Myocyte (in vitro differentiated cells): ENCODE measurements around the gene RNASE4. TPM values are rescaled to one million over a fixed set of nuclear protein-coding genes. Genes with fewer than 3 reads are reported as not detected.
"Not testable (repeated sequence)": the region's sequence is repeated elsewhere in the genome, so short reads cannot be mapped to it uniquely, and the experiment has no call there.

Source experiments
- DNase-seq: peaks from one replicate; pipeline ENCODE4 v3.0.0-alpha.2; 2012; ENCODE audit warnings: low read depth
- polyA plus RNA-seq: library from polyadenylated mRNA; unstranded; fragments of >200 nt; gene quantifications from one replicate; pipeline ENCODE4 v1.2.1, GENCODE V29; 2012; ENCODE audit warnings: missing spikeins
- total RNA-seq: library from RNA; depleted of rRNA; stranded (reverse); fragments of >200 nt; gene quantifications from 2 replicates; pipeline ENCODE4 v1.2.3, GENCODE V29; 2014

RNASE4 gene
- 4.7 and 7.2 TPM in 2 replicates for total RNA-seq
- polyA plus RNA-seq: 16.3 TPM

- DNase-seq: peak; percentile 88
Measured at GRCh38 chr14:20683891-20684661, at the start of gene RNASE4. Gene RNASE4, plus strand, starts transcription at chr14:20684560. Its CDS starts 14,812 bp downstream, at chr14:20699372.

- no peak for DNase-seq
Measured at GRCh38 chr14:20641591-20641990, 42.8 kb upstream of the RNASE4 start, which contains the start of gene OR6S1. Gene OR6S1, minus strand, starts transcription at chr14:20641691. Its CDS starts 0 bp downstream, at chr14:20641691.

DNA sequence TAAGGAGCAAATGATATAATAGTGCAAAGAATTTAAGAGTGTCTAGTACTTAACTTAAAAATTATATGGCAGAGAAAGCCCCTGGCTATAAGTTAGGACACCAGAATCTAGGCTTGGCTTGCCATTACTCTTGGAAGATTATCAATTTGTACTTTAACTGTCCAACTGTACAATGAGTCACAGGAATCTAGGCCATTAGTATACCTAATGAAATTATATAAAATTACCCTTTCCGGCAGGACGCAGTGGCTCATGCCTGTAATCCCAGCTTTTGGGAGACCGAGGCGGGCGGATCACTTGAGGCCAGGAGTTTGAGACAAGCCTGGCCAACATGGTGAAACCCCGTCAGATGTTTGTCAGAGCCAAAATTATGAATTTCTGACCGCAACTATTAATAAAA is 42.2 kb upstream of the RNASE4 start:
- no peak for DNase-seq

DNA sequence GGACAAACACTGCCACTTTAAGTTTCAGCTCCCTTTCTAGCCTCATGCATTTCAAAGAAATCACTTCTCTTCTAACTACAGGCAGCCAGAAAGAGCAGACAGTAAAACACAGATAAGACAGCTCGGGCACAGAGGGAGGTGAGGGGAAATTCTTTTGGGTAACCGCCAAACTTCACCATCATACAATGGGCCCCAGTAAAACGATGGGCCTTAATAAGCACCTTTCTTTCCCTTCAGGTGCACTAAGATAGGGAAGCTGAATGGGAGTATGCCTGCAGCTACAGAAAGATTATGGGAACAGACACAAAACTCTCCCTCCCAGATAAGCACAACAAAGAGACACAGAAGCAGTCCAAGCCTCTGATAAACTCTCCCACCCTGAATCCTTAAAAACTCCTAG is 41.6 kb upstream of the RNASE4 start:
- not testable (repeated sequence) for DNase-seq

- DNase-seq: no peak
Measured at GRCh38 chr14:20644520-20644919, 39.8 kb upstream of the RNASE4 start.

DNA sequence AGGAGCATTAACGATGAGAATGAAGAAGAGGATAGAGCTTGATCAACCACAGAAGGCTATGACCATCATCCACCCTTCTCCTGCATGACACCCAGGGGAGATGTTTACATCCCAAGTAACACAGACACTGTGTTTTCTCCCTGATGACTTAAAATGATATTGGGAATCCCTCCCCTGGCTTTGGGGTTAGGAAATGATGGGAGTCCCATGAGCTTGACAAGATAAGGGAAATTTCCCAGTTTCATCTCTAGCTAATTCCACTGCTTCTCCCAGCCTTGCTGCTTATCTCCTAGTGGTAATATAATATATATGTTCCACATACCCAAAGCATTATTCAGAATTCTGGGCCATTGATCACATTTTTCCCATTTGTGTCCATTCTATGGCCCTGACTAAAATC is 38.9 kb upstream of the RNASE4 start:
- DNase-seq: no peak

DNA sequence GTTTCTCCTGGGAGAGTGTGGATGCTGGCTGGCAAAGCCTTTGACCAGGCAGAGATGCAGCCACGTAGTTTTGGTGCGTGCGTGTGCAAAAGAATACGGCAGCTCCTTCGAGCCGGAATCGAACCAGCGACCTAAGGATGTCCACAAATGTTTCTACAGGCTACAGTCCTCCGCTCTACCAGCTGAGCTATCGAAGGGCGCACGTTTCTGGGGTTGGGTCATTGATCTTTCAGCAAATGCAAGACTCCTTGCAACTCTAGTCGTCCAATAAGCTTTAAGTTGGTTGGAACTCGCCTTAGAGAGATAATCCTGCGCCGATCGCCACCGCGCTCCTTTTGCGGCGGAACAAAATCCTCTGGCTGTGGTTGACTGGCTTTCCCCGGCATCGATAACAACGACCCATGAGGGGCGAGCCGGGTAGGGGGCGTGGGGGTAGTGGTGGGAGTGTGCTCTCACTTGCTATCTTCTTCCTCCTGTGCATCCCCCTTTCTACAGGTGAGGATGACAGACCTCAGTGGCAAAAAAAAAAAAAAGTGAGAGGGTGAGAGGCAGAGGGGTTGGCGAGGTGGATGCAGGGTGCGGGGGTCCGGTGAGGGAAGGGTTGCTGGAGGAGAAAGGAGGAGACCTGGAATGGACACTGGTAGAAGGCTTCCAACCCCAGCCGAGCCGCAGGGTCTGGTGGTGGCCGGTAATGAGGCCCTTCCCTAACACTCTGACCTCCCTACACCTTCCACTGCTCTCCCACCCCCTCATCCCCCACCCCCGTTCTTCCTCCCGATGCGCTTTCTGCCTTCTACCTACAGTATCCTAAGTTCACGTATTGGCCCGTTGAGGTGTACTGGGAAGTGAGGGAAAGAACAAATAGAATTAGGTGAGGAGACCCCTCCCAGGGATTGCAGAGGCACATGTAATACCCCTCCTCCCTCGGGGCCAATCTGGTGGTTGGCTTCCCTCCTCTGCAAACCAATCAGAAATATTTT is 31.1 kb upstream of the RNASE4 start:
- peak; percentile 47 for DNase-seq

- DNase-seq: no peak
Measured at GRCh38 chr14:20655851-20656250, 28.5 kb upstream of the RNASE4 start.

- no peak for DNase-seq
Measured at GRCh38 chr14:20656274-20656673, 28.1 kb upstream of the RNASE4 start.

- no peak for DNase-seq
Measured at GRCh38 chr14:20657216-20658211, 26.8 kb upstream of the RNASE4 start.

- no peak for DNase-seq
Measured at GRCh38 chr14:20658246-20658645, 26.1 kb upstream of the RNASE4 start.

DNA sequence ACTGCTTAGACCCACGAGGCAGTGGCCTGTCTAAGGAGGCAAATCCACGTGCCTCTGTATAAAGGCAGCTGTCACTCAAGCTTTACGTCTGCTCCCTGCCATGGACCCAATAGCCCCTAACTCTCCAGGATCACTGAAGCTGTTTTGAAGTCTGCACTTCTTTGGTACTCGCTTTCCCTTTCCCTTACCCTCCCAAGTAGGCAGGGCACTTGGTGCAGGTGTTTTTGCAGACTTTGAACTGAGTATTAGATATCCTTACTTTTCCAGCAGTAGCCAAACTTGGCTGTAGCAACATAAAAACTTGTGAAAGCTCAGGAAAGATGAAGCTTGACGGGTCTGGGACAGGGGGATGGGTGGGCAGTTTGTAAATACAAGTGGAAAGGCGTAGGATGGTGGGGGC is 25.0 kb upstream of the RNASE4 start:
- DNase-seq: no peak

DNA sequence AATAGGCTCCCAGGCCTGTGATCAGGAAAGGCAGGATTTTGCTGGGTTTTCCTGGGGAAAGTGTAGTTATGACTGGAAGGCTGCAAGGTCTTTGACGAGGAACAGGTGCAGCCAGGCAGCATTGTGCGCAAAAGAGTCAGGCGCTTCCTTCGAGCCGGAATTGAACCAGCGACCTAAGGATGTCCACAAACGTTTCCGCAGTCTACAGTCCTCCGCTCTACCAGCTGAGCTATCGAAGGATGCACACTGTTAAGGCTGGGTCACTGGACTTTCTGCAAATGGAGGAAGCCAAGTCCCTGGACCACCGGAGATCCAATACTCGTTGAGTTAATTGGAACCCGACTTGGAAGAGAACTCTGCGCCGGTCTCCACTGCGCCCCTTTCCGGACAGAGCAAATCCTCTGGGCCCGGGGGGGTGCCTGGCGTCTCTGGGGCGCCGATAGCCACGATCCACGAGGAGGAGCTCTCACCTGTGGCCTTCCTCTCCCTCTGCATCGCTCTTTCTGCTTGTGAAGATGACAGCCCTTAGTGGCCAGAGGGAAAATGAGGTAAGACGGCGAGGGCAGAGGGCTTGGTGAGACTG is 24.5 kb upstream of the RNASE4 start:
- no peak for DNase-seq

- no peak for DNase-seq
Measured at GRCh38 chr14:20661197-20661596, 23.2 kb upstream of the RNASE4 start.

- DNase-seq: peak; percentile 50
Measured at GRCh38 chr14:20662968-20663732, 21.2 kb upstream of the RNASE4 start.

DNA sequence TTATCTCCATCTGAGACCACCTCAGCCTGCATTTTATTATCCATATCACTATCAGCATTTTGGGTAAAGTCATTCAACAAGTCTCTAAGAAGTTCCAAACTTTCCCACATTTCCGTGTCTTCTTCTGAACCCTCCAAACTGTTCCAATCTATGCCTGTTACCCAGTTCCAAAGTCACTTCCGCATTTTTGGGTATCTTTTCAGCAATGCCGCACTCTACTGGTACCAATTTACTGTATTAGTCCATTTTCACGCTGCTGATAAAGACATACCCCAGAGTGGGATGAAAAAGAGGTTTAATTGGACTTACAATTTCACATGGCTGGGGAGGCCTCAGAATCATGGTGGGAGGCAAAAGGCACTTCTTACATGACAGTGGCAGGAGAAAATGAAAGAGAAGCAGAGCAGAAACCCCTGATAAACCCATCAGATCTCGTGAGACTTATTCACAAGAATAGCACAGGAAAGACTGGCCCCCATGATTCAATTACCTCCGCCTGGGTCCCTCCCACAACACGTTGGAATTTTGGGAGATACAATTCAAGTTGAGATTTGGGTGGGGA is 17.9 kb upstream of the RNASE4 start:
- DNase-seq: not testable (repeated sequence)

GRCh38 chr14:20667957-20668356 is 16.4 kb upstream of the RNASE4 start:
- no peak for DNase-seq

DNA sequence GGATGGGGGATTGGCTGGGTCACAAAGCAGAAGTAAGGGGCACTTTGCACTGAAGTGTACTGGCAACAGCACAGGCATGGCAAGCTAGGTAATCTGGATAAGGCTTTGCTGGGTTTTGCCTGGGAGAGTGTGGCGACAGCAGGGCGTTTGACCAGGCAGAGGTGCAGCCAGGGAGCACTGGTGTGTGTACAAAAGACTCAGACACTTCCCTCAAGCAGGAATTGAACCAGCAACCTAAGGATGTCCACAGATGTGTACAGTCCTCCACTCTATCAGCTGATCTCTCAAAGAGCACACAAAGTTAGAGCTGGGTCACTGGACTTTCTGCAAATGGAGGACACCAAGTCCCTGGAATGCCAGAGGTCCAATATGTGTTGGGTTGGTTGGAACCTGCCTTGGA is 15.4 kb upstream of the RNASE4 start:
- DNase-seq: no peak

DNA sequence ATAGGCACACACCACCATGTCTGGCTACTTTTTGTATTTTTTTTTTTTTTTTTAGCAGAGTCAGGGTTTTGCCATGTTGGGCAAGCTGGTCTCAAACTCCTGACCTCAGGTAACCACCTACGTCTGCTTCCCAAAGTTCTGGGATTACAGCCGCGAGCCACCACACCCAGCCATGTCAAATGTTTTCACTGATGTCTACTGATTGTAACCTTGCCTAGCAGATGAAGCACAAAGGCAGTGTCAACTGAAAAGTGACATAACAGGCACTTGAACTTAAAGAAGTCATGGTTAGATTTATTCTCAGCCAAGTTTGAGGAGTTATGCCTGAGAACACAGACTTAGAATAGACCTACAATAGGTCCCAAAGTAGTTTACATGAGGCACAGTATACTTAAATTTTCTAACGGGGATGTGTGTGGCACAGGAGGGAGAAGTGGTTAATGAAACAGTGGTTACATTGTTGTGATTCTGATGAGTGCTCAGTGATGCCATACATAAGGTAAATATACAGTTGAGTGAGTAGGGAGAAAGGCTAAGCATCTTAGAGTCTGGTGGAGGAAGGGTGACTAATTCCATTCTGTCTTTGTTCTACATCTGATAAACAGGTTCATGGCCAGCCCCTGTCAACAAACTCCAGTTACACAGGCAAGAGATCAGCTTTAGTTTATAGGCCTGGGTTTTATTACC is 12.6 kb upstream of the RNASE4 start:
- no peak for DNase-seq
